ENCODE results near the gene TBC1D2.
A peak's percentile ranks its signal among the peaks of the same experiment; 100 is the strongest.

TBC1D2 gene

DNA sequence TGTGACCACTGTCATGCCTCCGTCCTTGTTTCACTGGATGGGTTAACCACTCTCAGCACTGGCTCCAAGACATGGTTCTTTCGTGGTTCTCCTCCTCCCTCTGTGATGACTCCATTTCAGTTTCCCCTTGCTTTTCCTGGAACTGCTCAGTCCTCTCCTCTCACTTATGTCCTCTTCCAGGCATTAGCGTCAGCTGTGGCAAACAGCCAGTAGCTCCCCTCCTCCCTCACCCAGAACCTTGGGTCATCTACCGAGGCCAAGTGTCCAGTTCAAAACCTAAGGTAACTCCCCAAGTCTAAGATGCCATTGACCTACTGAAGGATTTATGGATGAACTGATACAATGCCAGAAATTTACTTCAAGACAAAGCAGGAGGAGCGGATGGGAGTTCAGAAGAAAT lies 53.2 kb downstream of the TBC1D2 start:
- Mint-ChIP-seq H3K4me1 (ENCODE audit: low read depth) (no peaks in the 10 kb centered on the region), H3K4me3 (no peak overlapping the region), H3K27me3 (no peaks in the 10 kb centered on the region), H3K9me3 (no peaks in the 10 kb centered on the region), H3K27ac (no peak overlapping the region), H3K36me3 (ENCODE audit: low read depth) (no peaks in the 10 kb centered on the region)

- H3K27me3 Mint-ChIP-seq: no peaks in the 10 kb centered on the region
- H3K9me3 Mint-ChIP-seq: no peaks in the 10 kb centered on the region
- no peaks in the 10 kb centered on the region for H3K36me3 Mint-ChIP-seq (ENCODE audit: low read depth)
- H3K4me1 Mint-ChIP-seq (ENCODE audit: low read depth): no peaks in the 10 kb centered on the region
- H3K4me3 Mint-ChIP-seq: no peak overlapping the region
- no peak overlapping the region for H3K27ac Mint-ChIP-seq
These were observed 53.7 kb downstream of the TBC1D2 start for GRCh38 chr9:98201749-98202148.

DNA sequence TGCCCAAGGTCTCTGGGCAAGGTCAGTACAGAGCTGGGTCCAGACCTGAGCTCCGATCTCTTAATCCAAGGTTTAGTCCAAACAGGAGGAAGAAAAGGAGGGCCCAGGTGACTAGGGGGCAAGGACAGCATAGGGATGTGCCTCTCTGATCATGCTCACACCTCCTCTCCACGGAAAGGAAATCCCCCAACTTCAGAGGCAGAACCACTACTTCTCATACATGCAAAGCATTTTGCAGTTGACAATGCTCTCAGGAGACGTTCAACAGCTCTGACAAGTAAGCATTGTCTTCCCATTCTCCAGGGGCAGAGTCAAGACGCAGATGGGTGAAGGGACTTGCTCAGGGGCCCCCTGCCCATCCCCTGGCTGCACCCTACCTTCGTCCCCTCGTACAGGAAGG lies 54.3 kb downstream of the TBC1D2 start:
- no peak overlapping the region for H3K4me3 Mint-ChIP-seq
- no peak overlapping the region for H3K27ac Mint-ChIP-seq

GRCh38 chr9:98199388-98200033 lies 55.9 kb downstream of the TBC1D2 start:
- H3K27ac Mint-ChIP-seq: no peak overlapping the region
- H3K4me1 Mint-ChIP-seq (ENCODE audit: low read depth): no peaks in the 10 kb centered on the region
- H3K4me3 Mint-ChIP-seq: no peak overlapping the region
- no peaks in the 10 kb centered on the region for H3K27me3 Mint-ChIP-seq
- H3K9me3 Mint-ChIP-seq: no peaks in the 10 kb centered on the region
- no peaks in the 10 kb centered on the region for H3K36me3 Mint-ChIP-seq (ENCODE audit: low read depth)

More for the DNA sequence above, 54.3 kb downstream of the TBC1D2 start:
- Mint-ChIP-seq H3K36me3 (ENCODE audit: low read depth) (no peaks in the 10 kb centered on the region), H3K27me3 (no peaks in the 10 kb centered on the region), H3K9me3 (no peaks in the 10 kb centered on the region), H3K4me1 (ENCODE audit: low read depth) (no peaks in the 10 kb centered on the region)

DNA sequence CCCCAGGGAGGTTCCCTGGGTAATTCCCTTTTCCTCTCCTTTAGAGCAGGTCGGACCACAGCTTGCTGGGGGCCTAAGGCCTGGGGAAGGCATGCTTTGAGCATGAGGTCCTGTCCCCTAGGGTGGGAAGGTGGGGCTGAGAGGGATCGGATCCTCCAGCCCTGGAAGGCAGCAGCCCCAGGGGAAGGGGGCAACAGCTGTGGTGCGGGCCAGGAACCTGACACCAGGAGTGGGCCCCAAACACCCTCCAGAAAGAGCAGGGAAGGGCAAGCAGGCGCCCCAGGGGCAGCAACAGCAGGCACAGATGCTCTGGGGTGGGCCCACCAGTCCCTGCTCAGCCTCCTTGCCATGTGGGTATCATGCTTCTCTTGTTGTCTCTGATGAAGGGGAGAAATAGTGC lies 59.8 kb downstream of the TBC1D2 start:
- H3K9me3 Mint-ChIP-seq: no peaks in the 10 kb centered on the region
- H3K36me3 Mint-ChIP-seq (ENCODE audit: low read depth): no peaks in the 10 kb centered on the region
- no peak overlapping the region for H3K4me3 Mint-ChIP-seq
- H3K4me1 Mint-ChIP-seq (ENCODE audit: low read depth): peaks cover 4% of the 10 kb centered on the region
- H3K27me3 Mint-ChIP-seq: no peaks in the 10 kb centered on the region
- H3K27ac Mint-ChIP-seq: no peak overlapping the region

- Mint-ChIP-seq H3K27ac (peak overlapping the region; percentile 19), H3K27me3 (no peaks in the 10 kb centered on the region), H3K36me3 (ENCODE audit: low read depth) (no peaks in the 10 kb centered on the region), H3K4me1 (ENCODE audit: low read depth) (peaks cover 18% of the 10 kb centered on the region), H3K4me3 (peak overlapping the region; percentile 82), H3K9me3 (no peaks in the 10 kb centered on the region)
These were observed 62.0 kb downstream of the TBC1D2 start for GRCh38 chr9:98193336-98193944.

GRCh38 chr9:98192503-98193335 lies 62.7 kb downstream of the TBC1D2 start, which contains the start of gene CORO2A:
TSS of gene CORO2A (minus strand) at chr9:98192637. CDS start at chr9:98157660, 34,977 bp downstream.
- Mint-ChIP-seq H3K27ac (peak within 1 kb of the TSS; percentile 19), H3K9me3 (no peaks in the 10 kb centered on the region), H3K27me3 (no peaks in the 10 kb centered on the region), H3K4me3 (peak within 1 kb of the TSS; percentile 82), H3K36me3 (ENCODE audit: low read depth) (no peaks in the 10 kb centered on the region), H3K4me1 (ENCODE audit: low read depth) (peaks cover 18% of the 10 kb centered on the region)

DNA sequence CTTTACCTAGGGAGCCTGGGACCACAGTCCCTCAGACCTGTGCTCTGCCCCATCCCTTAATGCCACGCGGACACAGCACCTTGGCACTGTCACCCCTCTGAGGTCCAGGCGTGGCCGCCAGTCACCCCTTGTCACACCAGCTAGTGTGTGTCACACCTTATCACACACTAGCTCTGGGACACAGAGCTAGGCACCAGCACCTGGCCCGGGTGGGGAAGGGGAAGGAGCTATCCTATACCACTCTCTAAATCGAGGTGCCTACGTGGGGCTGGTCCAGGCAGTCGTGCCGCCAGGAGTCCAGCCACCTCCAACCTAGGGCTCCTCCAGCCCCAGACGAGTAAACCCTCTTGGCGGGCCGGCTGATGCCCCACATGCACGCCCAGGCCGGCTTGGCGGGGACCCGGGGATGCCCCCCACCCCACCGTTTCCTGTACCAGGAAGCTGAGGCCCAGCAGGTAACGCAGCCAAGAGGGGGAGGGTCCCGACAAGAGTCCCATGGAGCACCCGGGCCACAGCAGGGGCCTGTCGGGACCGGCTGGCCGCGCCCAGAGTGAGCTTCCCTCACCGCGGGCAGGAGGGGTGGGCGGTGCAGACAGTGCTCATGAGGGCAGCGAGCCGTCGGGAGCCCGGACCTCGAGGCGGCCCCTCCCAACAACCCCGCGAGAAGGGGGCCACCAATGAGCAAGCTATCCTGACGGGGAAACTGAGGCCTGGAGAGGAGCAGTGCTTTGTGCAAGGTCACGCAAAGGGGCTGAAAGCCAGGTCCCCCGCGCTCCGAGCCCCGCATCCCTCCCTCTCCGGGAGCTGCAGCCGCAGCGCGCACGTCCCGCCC lies 63.6 kb downstream of the TBC1D2 start:
- no peaks in the 10 kb centered on the region for H3K9me3 Mint-ChIP-seq
- peak overlapping the region; percentile 76 for H3K4me3 Mint-ChIP-seq
- H3K4me1 Mint-ChIP-seq (ENCODE audit: low read depth): peaks cover 18% of the 10 kb centered on the region
- no peaks in the 10 kb centered on the region for H3K27me3 Mint-ChIP-seq
- no peak overlapping the region for H3K27ac Mint-ChIP-seq
- H3K36me3 Mint-ChIP-seq (ENCODE audit: low read depth): no peaks in the 10 kb centered on the region

DNA sequence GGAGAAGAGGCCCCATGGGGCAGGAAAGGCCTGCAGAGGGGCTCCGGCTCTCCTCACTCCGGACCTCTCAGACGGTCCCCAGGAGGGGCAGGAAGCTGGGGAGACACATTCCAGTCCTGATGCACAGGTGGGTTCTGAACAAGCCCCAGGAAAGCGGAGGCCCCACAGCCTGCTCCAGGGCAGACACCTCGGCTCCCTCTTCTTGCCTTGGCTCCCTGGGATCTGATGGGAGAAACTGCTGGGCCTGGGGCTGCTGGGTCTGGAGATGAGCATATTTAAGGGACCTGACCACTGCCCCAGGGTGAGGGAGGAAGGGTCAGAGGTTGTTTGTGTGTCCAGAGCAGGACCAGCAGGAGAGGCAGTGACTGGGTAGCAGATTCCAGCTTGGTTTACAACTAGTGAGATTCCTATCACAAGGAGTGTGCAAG lies 64.3 kb downstream of the TBC1D2 start:
- H3K4me1 Mint-ChIP-seq (ENCODE audit: low read depth): peaks cover 18% of the 10 kb centered on the region

DNA sequence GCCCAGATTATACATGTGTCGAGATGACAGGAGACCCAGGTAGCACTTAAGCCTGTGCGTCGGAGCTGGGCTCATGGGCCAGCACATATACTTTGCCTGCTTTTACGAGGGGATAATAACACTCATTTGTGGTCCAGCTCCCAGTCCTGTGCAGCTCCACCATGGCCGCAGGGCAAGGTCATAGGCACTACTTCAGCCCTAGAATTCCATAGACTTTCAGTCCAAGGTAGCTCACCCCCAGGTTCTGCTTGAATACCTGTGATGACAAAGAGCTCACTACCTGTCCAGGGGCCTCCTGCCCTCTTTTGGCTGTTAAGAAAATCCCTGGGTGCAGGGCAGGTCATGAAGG lies 64.7 kb downstream of the TBC1D2 start:
- no peak overlapping the region for H3K27ac Mint-ChIP-seq
- H3K4me1 Mint-ChIP-seq (ENCODE audit: low read depth): peaks cover 18% of the 10 kb centered on the region
- H3K9me3 Mint-ChIP-seq: no peaks in the 10 kb centered on the region
- H3K4me3 Mint-ChIP-seq: peak overlapping the region; percentile 76
- H3K36me3 Mint-ChIP-seq (ENCODE audit: low read depth): no peaks in the 10 kb centered on the region
- no peaks in the 10 kb centered on the region for H3K27me3 Mint-ChIP-seq

More for the DNA sequence above, 64.3 kb downstream of the TBC1D2 start:
- Mint-ChIP-seq H3K27me3 (no peaks in the 10 kb centered on the region), H3K9me3 (no peaks in the 10 kb centered on the region), H3K4me3 (peak overlapping the region; percentile 76), H3K27ac (no peak overlapping the region), H3K36me3 (ENCODE audit: low read depth) (no peaks in the 10 kb centered on the region)

GRCh38 chr9:98189412-98189811 lies 66.0 kb downstream of the TBC1D2 start:
- Mint-ChIP-seq H3K27ac (no peak overlapping the region), H3K36me3 (ENCODE audit: low read depth) (no peaks in the 10 kb centered on the region), H3K9me3 (no peaks in the 10 kb centered on the region), H3K27me3 (no peaks in the 10 kb centered on the region), H3K4me1 (ENCODE audit: low read depth) (peaks cover 18% of the 10 kb centered on the region), H3K4me3 (no peak overlapping the region)

- Mint-ChIP-seq H3K36me3 (ENCODE audit: low read depth) (no peaks in the 10 kb centered on the region), H3K27ac (no peak overlapping the region), H3K27me3 (no peaks in the 10 kb centered on the region), H3K9me3 (no peaks in the 10 kb centered on the region), H3K4me1 (ENCODE audit: low read depth) (peaks cover 15% of the 10 kb centered on the region), H3K4me3 (no peak overlapping the region)
These were observed 67.5 kb downstream of the TBC1D2 start for GRCh38 chr9:98187926-98188325.

GRCh38 chr9:98186236-98186635 lies 69.2 kb downstream of the TBC1D2 start:
- no peak overlapping the region for H3K27ac Mint-ChIP-seq
- H3K27me3 Mint-ChIP-seq: no peaks in the 10 kb centered on the region
- peaks cover 18% of the 10 kb centered on the region for H3K4me1 Mint-ChIP-seq (ENCODE audit: low read depth)
- no peaks in the 10 kb centered on the region for H3K36me3 Mint-ChIP-seq (ENCODE audit: low read depth)
- H3K4me3 Mint-ChIP-seq: no peak overlapping the region
- no peaks in the 10 kb centered on the region for H3K9me3 Mint-ChIP-seq

DNA sequence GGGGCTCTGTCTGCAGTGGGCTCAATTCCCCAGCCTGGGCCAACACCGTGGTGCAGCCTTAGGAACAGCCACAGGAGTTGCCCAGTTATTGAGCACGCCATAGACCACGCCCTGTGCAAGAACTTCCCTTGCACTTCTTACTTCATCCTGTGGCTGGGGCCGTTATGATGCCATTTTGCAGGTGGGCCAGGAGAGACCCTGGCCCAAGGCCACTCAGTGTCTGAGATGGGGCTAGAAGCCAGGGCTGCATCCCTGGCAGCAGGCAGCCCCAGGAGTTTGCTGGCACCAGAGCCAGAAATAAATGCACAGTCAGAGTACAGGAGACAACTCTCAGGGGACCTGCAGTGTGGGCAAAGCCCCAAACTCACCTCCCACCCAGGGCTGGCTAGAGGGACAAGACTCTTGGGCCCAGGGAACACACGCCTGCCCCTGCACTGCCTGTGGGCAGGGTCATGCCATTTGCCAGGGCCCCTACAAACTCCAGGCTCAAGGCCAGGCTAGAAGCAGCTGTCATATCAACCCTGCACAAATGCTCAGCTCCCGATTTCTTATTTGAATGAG lies 69.8 kb downstream of the TBC1D2 start:
- Mint-ChIP-seq H3K27me3 (no peaks in the 10 kb centered on the region), H3K27ac (no peak overlapping the region), H3K4me3 (no peak overlapping the region), H3K36me3 (ENCODE audit: low read depth) (no peaks in the 10 kb centered on the region), H3K4me1 (ENCODE audit: low read depth) (peaks cover 18% of the 10 kb centered on the region), H3K9me3 (no peaks in the 10 kb centered on the region)
